NCI-H146 (cell line): ENCODE results near the gene SLC25A41.
"Not testable (repeated sequence)": the region's sequence is repeated elsewhere in the genome, so short reads cannot be mapped to it uniquely, and the experiment has no call there.

Experiments
- DNase-seq: peaks from one replicate; lab custom pipeline; 2025; lab: John Stamatoyannopoulos, UW

Gene SLC25A41

DNA sequence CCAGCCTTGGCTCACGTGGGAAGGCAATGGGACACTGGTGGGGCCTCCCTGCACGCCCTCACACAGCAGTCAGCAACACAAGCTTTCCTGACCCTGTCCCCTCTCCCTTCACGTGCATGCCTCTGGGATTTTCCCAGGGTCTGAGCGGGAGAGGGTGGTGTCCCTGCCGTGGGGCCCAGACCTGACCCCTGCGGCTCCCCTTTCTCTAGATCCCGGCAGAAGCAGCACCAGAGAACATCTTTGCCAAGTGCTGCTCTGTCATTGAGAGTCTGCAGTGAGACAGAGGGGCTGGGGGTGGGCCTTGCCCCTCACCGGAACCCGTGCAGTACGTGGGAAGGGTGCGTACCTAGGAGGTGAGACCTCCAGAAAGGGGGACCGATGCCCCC, 21.5 kb downstream of the SLC25A41 start:
- no peak for DNase-seq

DNA sequence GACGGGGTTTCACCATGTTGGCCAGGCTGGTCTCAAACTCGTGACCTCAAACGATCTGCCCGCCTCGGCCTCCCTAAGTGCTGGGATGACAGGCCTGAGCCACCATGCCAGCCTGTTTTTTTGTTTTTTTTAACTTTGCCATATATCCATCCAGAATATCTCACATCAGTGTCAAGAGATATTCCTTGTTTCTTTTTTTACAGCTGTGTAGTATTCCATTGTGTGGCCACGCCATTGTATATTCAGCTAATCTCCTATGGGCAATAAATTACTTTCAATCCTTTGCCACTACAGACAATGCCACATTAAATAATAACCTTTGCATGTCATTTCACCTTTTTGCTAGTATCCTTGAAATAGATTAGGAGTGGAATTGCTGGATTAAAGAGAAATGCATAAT, 24.2 kb downstream of the SLC25A41 start:
- no peak for DNase-seq

- DNase-seq: no peak
Measured at GRCh38 chr19:6406401-6406800, 27.2 kb downstream of the SLC25A41 start.

DNA sequence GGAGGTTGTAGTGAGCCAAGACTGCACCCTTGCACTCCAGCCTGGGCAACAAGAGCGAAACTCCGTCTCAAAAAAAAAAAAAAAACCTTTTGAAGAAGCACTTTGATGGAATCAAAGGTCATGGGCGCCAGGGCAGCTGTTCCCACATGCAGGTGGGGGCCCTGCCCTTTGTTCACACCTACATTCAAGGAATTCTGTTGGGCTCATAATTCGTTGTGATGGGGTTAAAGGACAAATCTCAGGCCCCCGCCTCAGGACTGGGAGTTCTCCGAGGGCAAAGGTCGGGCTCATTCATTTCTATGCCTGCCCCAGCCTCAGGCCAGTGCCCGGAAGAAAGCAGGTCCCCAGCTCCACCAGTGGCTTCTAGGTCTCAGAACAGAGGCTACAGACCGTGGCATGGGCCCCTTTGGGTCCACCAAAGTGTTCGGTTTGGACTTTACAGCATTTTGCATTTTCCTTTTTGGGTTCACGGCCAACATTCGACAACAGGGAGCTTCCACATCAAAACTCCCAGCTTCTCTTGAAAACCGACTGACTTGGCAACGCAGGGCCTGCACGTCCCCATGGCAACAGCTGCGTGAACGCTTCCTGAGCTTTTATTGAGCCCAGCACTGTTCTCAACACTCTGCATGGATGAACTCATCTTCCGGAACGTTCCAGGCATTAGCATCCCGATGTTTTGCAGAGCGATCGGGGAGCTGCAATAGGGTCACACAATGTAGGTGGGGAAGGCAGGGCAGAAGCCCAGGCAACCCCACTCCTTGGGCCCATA, 30.5 kb downstream of the SLC25A41 start:
- no peak for DNase-seq

- no peak for DNase-seq
Measured at GRCh38 chr19:6402058-6402457, 31.5 kb downstream of the SLC25A41 start.

GRCh38 chr19:6400062-6400944, 33.3 kb downstream of the SLC25A41 start:
- DNase-seq: not testable (repeated sequence)

GRCh38 chr19:6396305-6396704, 37.3 kb downstream of the SLC25A41 start:
- no peak for DNase-seq

DNA sequence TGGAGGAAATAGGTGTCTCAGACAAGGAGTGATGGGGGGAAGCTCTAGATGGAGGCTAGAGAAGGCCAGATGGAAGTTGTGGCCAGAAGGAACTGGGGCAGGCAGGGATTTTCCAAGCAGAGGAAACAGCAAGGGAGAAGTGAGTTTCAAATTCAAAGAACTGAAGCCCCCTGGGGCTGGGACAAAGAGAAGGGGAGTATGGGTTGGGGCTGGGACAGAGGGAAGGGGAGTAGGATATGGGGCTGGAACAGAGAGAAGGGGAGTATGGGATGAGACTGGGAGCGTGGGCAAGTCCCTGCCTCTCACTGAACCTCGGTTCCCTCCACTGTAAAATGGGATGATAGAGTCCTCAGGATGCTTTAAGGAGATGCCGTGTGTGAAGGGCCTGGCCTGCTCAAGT, 38.7 kb downstream of the SLC25A41 start:
- no peak for DNase-seq

GRCh38 chr19:6393983-6394412, 39.6 kb downstream of the SLC25A41 start:
- no peak for DNase-seq

GRCh38 chr19:6393074-6393982, 40.2 kb downstream of the SLC25A41 start, which contains the start of gene GTF2F1:
GTF2F1 (minus strand) TSS chr19:6393164; CDS start chr19:6392995, 169 bp downstream.
- DNase-seq: peak; percentile 88

- no peak for DNase-seq
Measured at GRCh38 chr19:6392221-6393073, 41.1 kb downstream of the SLC25A41 start.

DNA sequence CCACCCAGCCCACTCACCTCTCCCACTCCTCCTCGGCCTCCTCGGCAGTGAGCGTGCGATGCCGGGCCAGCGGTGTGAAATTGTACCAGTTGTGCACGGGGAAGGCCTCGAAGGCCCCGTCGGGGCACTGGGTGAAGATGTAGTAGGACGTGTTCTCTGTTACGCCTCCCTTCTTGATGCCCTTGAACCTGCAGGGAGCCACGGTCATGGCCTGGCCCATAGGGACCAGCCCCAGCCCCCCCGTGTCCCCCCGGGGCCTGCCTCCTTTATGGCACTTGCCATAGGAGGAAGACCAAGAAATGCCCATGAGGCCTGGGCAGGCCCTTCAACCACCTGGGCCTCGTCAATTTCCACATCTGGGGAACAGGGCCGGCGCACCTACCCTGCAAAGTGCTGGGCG, 46.2 kb downstream of the SLC25A41 start:
- DNase-seq: no peak

GRCh38 chr19:6384381-6384780, 49.2 kb downstream of the SLC25A41 start:
- DNase-seq: no peak

GRCh38 chr19:6383188-6383587, 50.4 kb downstream of the SLC25A41 start:
- DNase-seq: no peak

DNA sequence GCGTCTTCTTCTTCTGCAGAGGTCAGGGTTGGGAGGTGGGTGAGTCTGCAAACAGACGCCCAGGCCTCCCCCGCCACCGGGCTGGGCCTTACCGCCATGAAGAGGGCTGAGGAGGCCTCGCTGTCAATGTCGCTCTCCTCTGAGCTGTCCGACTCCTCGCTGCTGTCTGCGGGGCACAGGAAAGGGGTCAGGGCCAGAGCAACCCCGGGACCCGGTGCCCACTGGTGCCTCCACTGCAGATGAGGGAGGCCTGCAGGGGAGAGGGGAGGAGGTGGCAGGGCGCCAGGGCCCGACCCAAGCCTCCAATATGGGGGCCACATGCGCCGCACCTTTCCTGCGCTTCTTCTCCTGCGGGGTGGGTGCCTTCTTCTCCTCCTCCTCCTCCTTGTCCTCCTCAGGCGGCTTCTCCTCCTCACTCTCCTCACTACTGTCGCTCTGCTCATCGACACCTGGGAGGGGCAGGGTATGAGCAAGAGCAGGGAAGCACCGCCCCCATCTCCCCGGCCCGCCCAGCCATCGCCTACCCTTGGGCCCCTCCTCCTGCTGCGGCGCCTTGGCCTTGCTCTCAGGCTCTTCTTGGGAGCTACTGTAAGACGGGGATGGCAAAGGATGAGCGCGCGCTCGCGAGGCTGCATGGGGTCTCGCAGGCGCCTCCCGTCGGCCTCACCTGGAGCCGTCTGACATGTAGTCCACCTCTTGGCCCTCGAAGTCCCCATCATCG, 52.4 kb downstream of the SLC25A41 start:
- no peak for DNase-seq

DNA sequence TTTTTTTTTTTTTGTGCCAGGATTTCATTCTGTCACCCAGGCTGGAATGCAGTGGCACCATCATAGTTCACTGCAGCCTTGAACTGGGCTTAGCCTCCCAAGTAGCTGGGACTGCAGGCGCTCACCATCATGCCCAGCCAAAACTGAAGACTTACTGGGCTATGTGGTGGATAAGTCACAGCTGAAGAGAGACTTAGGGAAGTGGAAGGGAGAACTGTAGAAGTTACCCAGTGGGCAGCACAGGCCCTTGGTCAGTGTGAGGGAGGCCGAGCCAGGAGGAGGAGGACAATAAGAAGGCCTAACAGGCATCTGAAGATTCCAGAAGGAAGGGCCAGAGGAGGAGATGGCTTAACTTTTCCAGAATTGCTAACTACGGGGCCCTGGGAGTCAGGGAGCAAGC, 53.8 kb downstream of the SLC25A41 start:
- no peak for DNase-seq

DNA sequence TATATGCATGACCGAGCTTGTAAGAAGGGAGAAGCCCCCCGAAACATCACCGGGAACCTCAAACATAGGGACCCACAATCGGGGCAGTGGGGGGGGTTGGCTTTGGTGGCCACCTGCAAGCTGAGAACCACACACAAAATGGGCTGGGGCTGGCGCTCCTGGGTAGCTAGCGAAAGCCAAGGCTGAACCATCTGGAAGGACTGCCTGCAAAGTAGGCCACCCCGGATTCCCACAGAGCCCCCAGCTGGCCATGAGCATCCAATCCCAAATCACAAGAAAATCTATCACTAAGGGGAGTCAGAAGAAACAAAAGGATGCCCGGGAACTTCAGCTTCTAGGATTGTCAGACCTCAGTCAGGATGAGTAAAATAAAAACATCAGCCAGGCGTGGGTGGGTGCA, 55.1 kb downstream of the SLC25A41 start:
- DNase-seq: no peak

DNA sequence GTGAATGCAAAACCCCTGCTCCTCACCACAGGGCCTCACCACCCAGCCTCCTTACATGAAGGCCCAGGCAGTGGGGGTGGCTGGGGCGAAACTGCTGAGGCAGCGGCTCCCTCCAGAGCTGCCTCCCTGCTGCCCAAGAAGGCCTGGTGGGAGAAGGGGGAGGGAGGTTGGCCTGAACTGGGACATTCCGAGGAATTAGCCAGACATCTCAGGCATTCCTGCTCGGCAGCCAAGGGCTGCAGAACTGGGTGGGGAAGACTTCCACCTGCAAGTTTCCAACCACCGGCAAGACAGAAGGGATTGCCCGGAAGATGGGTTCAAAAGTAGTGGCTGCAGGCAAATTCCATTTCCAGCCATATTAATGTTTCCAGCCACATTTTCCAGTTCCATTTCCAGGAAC, 55.5 kb downstream of the SLC25A41 start:
- DNase-seq: no peak

DNA sequence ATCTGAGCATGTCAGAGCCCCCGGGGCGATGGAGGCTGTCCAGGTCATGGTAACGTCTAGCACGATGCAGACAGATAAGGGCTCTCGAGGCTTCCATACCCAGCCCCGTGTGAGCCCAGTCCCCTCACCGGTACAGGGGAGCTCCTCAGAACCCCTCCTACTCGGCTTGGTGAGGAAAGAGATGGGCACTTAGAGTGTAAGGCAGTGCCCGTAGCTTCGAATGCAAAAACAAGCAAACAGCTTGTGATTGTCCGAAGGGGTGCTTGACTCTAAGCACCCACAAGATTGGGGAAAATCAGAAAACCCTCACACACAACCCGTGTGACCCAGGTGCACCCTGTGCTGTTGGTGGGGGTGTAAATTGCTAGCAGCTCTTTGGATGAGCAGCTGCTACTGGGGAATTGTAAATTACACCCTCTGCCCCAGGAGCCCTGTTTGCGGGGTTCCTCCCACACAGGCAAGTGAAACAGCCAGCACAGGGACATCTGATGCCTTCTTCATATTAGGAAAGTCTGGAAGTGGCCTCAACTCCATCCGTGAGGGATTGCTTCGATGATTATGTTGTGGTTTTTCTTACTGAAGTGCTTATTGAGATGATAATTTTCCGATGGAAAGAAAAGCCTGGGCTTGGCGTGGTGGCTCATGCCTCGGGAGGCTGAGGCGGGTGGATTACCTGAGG, 56.9 kb downstream of the SLC25A41 start:
- DNase-seq: no peak
